Hepatocyte (in vitro differentiated cells): ENCODE measurements around the gene RINL. TPM values are rescaled to one million over a fixed set of nuclear protein-coding genes. Genes with fewer than 3 reads are reported as not detected.

Source experiments
- DNase-seq: peaks from one replicate; pipeline ENCODE4 v3.0.0-alpha.2; 2016; ENCODE audit warnings: low spot score
- H2AFZ ChIP-seq: fragments of 200-600 bp; sonication (generic); 2 replicates; pipeline ENCODE4 v1.6.0; 2016; ENCODE audit warnings: antibody characterized with exemption, mild to moderate bottlenecking
- H3K27ac ChIP-seq: fragments of 200-600 bp; sonication (generic); 2 replicates; pipeline ENCODE4 v1.5.1; 2016; ENCODE audit warnings: mild to moderate bottlenecking
- H3K27me3 ChIP-seq: fragments of 200-600 bp; sonication (generic); 2 replicates; pipeline ENCODE4 v1.6.1; 2016
- H3K36me3 ChIP-seq: fragments of 200-600 bp; sonication (generic); replicated peaks from 2 replicates; pipeline ENCODE4 v1.5.1; 2016; ENCODE audit warnings: low read depth; ENCODE audit not compliant: insufficient read depth
- H3K4me1 ChIP-seq: fragments of 200-600 bp; sonication (generic); 2 replicates; pipeline ENCODE4 v1.5.1; 2016; ENCODE audit warnings: mild to moderate bottlenecking, moderate library complexity; ENCODE audit not compliant: insufficient read depth
- H3K4me2 ChIP-seq: fragments of 200-600 bp; sonication (generic); 2 replicates; pipeline ENCODE4 v1.6.0; 2016
- H3K4me3 ChIP-seq: fragments of 200-600 bp; sonication (generic); 2 replicates; pipeline ENCODE4 v1.5.1; 2016; ENCODE audit warnings: mild to moderate bottlenecking
- H3K79me2 ChIP-seq: fragments of 200-600 bp; sonication (generic); 2 replicates; pipeline ENCODE4 v1.6.0; 2017; ENCODE audit warnings: mild to moderate bottlenecking
- H3K9me2 ChIP-seq: fragments of 200-600 bp; sonication (generic); replicated peaks from 2 replicates; pipeline ENCODE4 v1.6.0; 2017; ENCODE audit warnings: mild to moderate bottlenecking; ENCODE audit not compliant: insufficient read depth
- H3K9me3 ChIP-seq: fragments of 200-600 bp; sonication (generic); 2 replicates; pipeline ENCODE4 v1.5.1; 2016; ENCODE audit warnings: low read depth, mild to moderate bottlenecking
- H4K20me1 ChIP-seq: fragments of 200-600 bp; sonication (generic); 2 replicates; pipeline ENCODE4 v1.6.0; 2016; ENCODE audit warnings: mild to moderate bottlenecking; ENCODE audit not compliant: insufficient read depth, poor library complexity, severe bottlenecking
- EZH2 ChIP-seq: fragments of 200-600 bp; sonication (generic); IDR thresholded peaks from 2 replicates; pipeline ENCODE4 v1.6.1; 2016; ENCODE audit warnings: antibody characterized with exemption, mild to moderate bottlenecking, borderline replicate concordance
- EZH2phosphoT487 ChIP-seq: fragments of 200-600 bp; sonication (generic); IDR thresholded peaks from one replicate; pipeline ENCODE4 v1.6.1; 2018; ENCODE audit warnings: antibody characterized with exemption, mild to moderate bottlenecking, low read depth, moderate library complexity; ENCODE audit not compliant: unreplicated experiment, severe bottlenecking
- WGBS: methylation state at CpG from one replicate; pipeline ENCODE4 v1.1.6; 2016; ENCODE audit warnings: low lambda C conversion rate; ENCODE audit errors: missing lambda C conversion rate; 5-methylcytosine and 5-hydroxymethylcytosine counted together
- polyA plus RNA-seq: library from polyadenylated mRNA; unstranded; fragments of >200 nt; fragmentation: Nextera tagmentation; extraction: Ambion mirVana; gene quantifications from 2 replicates; pipeline ENCODE4 v1.2.1, GENCODE V29; 2016
- total RNA-seq: library from RNA; depleted of rRNA; stranded (reverse); fragments of >200 nt; gene quantifications from 2 replicates; pipeline ENCODE4 v1.2.3, GENCODE V29; 2014
- TF ChIP-seq, protein P1 (sequence below): fragments of 200-600 bp; sonication (generic); IDR thresholded peaks from 2 replicates; pipeline ENCODE4 v1.5.1; 2016; ENCODE audit warnings: antibody characterized with exemption, mild to moderate bottlenecking; ENCODE audit not compliant: poor library complexity

RINL gene
- total and polyA plus RNA-seq, 2 experiments from 2014 or later = 5.6 to 7.7 TPM

DNA sequence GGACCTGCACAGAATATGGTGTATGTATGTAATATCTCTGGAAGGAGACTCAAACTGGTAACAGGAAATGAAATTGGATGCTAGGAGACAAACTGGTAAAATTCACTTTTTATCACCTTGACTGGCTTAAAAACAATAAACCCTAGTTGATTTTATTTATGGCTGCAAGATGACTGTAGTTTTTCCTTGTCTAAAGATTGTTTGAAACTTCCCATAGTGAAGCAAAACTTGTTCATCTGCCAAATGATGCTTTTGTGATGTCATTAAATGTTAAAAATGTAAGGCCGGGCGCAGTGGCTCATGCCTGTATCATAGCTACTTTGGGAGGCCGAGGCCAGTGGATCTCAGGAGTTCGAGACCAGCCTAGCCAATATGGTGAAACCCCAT, 44.0 kb downstream of the RINL start:
- DNase-seq = no peak
- 93% methylated on average over 4 of the region's 4 CpGs for WGBS
- Histone ChIP-seq H3K4me2 (no peak overlapping the region), H2AFZ (no peak overlapping the region), H3K36me3 (peaks cover 1% of the 10 kb centered on the region), H3K4me3 (no peak overlapping the region), H3K9me3 (no peaks in the 10 kb centered on the region), H4K20me1 (peaks cover 4% of the 10 kb centered on the region), H3K79me2 (peaks cover 19% of the 10 kb centered on the region), H3K4me1 (peaks cover 40% of the 10 kb centered on the region), H3K27ac (no peak overlapping the region), H3K9me2 (no peaks in the 10 kb centered on the region), H3K27me3 (no peaks in the 10 kb centered on the region)
- TF ChIP-seq EZH2 = no peak
- TF ChIP-seq, protein P1, sequence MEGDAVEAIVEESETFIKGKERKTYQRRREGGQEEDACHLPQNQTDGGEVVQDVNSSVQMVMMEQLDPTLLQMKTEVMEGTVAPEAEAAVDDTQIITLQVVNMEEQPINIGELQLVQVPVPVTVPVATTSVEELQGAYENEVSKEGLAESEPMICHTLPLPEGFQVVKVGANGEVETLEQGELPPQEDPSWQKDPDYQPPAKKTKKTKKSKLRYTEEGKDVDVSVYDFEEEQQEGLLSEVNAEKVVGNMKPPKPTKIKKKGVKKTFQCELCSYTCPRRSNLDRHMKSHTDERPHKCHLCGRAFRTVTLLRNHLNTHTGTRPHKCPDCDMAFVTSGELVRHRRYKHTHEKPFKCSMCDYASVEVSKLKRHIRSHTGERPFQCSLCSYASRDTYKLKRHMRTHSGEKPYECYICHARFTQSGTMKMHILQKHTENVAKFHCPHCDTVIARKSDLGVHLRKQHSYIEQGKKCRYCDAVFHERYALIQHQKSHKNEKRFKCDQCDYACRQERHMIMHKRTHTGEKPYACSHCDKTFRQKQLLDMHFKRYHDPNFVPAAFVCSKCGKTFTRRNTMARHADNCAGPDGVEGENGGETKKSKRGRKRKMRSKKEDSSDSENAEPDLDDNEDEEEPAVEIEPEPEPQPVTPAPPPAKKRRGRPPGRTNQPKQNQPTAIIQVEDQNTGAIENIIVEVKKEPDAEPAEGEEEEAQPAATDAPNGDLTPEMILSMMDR = no peak

DNA sequence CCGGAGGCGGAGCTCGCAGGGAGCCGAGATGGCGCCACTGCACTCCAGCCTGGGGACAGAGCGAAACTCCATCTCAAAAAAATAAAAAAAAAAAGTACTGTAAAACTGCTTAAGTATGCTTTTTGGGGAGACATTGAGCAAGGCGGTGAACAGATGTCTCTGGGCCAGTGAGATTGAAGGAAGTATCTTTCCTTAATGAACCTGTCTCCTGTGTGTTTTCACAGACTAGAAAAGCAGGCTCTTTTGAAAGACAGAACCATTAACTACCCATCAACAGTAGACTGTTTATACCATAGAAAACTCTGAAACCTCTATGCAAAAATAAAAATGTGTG, 45.0 kb downstream of the RINL start:
- no peaks in the 10 kb centered on the region for H3K27me3 ChIP-seq
- no peak overlapping the region for H3K4me2 ChIP-seq
- H3K27ac ChIP-seq = peak overlapping the region; percentile 88
- no peak for DNase-seq
- TF ChIP-seq EZH2 = no peak
- TF ChIP-seq EZH2phosphoT487 = no peak
- TF ChIP-seq, protein P1 = no peak
- peaks cover 25% of the 10 kb centered on the region for H3K79me2 ChIP-seq
- 96% methylated on average over 7 of the region's 7 CpGs for WGBS
- no peak overlapping the region for H3K4me3 ChIP-seq
- no peaks in the 10 kb centered on the region for H4K20me1 ChIP-seq
- H3K9me2 ChIP-seq = no peaks in the 10 kb centered on the region
- no peaks in the 10 kb centered on the region for H3K36me3 ChIP-seq
- no peaks in the 10 kb centered on the region for H3K9me3 ChIP-seq
- peaks cover 32% of the 10 kb centered on the region for H3K4me1 ChIP-seq
- no peak overlapping the region for H2AFZ ChIP-seq

DNA sequence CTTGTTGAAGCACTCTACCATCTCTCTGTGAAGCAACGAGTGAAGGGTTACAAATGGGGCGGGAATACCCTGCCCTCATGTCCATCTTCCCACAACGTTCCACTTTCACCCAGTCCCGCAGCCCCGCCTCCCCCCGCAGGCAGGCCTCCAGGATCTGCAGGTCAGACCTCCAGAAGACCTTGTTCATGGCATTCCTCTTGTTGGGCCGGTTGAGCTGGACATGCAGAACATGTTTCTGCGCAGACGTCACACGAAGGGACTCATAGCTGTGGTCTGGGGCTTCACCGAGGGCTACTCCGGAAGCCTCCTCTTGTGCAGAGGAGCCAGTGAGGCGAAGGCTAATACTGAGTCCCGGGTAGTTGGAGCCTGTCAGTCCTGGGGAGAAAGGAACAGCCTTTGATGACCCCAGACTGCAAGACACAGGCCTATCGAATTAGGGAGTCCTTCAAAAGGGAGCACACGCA, 46.9 kb downstream of the RINL start:
- no peaks in the 10 kb centered on the region for H3K36me3 ChIP-seq
- peak overlapping the region; percentile 24 for H3K4me3 ChIP-seq
- H3K27me3 ChIP-seq = no peaks in the 10 kb centered on the region
- H4K20me1 ChIP-seq = no peaks in the 10 kb centered on the region
- WGBS = 13% methylated on average over 16 of the region's 16 CpGs
- peak overlapping the region; percentile 32 for H2AFZ ChIP-seq
- peak overlapping the region; percentile 92 for H3K27ac ChIP-seq
- no peaks in the 10 kb centered on the region for H3K9me3 ChIP-seq
- no peaks in the 10 kb centered on the region for H3K9me2 ChIP-seq
- DNase-seq = peak; percentile 80
- H3K79me2 ChIP-seq = peaks cover 39% of the 10 kb centered on the region
- peaks cover 22% of the 10 kb centered on the region for H3K4me1 ChIP-seq
- TF ChIP-seq EZH2phosphoT487 (no peak), EZH2 (no peak)
- TF ChIP-seq, protein P1 = no peak
- H3K4me2 ChIP-seq = peak overlapping the region; percentile 77
